Vagina (tissue), 2 donors: Measurements from ENCODE around the gene CACUL1.

Experiments
- POLR2A ChIP-seq, 2 donors: fragments of 450-650 bp; IDR thresholded peaks; one replicate each; pipeline ENCODE4 v1.6.1; 2017; ENCODE audit warnings: antibody characterized with exemption in 2 of 2, mild to moderate bottlenecking in 2 of 2, moderate library complexity in 2 of 2
- POLR2AphosphoS5 ChIP-seq, 2 donors: sonication (generic); formaldehyde crosslinking; IDR thresholded peaks; one replicate each; pipeline ENCODE4 v1.9.0; 2017; ENCODE audit warnings: antibody characterized with exemption in 2 of 2, mild to moderate bottlenecking in 2 of 2, low read depth in 1 of 2; ENCODE audit not compliant: insufficient read depth in 1 of 2

DNA sequence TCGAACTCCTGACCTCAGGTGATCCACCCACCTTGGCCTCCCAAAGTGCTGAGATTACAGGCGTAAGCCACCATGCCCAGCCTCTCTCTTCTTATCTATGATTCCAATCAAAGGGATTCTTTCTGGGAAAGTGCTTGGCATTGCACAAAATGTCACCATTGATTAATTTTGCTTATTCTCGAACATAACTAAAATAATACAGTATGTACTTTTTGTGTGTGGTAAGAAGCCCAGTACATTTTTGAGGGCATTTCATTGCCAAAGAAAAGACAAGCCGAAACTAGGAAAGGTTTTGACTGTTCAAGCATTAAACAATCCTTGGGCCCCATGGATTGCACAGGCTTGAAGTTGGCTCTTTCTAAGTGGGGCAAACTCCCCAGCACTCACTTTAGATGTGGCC is 18.3 kb upstream of the CACUL1 start:
- TF ChIP-seq POLR2A (IDR thresholded peaks at IDR 0.05) (no peak), POLR2AphosphoS5 (IDR thresholded peaks at IDR 0.05; ENCODE audit: insufficient read depth in 1 of 2, low read depth in 1 of 2) (no peak)
